IPS-NIHi11 (cell line): ENCODE results near the gene OR1S1.
"Not testable (repeated sequence)": the region's sequence is repeated elsewhere in the genome, so short reads cannot be mapped to it uniquely, and the experiment has no call there.

ENCODE experiments used
- DNase-seq: peaks from one replicate; pipeline ENCODE4 v3.0.0; 2012; ENCODE audit warnings: mixed read lengths, low spot score

The OR1S1 gene

DNA sequence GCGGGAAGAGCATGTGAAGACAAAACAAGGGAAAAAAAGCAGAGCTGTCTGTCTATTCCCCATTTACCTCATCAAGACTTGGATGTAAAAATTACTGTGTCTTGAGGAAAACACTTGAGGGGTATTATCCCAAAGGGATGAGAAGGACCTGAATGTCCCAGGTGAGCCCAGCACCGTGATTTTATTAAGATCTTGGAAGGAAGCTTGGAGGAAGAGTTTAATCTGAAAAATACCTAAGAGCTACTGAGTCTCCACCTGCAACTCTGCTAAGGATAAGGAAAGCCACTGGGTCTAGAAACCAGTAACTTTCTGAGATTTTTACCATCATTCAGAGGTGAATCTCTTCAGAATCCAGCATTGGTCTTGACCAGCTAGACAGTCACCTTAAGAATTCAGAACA lies at the start of gene OR1S1:
OR1S1 (plus strand) TSS at position 301 of the 400 bp plus-strand sequence.
- DNase-seq = not testable (repeated sequence)

DNA sequence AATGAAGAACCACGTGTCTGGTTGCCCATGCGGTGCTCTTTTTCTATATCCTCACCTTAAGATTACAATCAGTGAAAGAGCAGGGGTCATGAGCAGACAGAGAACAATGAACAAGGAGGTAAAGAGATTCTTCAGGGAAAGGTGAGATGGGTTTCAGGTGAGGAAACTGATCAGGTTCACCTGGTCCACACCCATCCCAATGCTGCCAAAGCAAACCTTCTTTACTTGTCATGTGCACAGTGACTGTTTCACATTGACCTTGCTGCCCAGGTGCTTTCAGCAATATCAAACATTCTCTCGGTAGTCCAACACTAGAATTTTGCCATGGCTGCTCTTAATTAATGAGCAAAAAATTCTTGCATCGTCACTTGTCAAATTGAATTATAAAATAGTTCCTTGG lies 48.1 kb upstream of the OR1S1 start:
- DNase-seq = no peak

DNA sequence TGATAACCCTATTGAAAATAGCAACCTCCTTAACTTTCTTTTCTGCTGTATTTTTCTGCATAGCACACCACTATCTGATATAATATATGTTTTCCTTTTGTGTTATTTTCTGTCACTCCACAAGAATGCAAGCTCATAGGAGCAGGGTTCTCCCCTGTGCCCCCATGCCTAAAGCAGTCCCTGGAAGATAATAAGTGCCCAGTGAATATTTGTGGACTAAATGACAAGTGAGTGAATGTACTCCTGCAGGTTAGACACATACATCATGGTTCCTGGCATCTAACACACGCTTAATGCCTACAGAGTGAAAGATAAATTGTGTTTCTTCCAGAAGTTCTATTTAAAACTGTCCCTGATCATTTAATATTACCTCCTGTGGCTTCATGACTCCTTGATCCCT lies 47.5 kb upstream of the OR1S1 start:
- DNase-seq = no peak

DNA sequence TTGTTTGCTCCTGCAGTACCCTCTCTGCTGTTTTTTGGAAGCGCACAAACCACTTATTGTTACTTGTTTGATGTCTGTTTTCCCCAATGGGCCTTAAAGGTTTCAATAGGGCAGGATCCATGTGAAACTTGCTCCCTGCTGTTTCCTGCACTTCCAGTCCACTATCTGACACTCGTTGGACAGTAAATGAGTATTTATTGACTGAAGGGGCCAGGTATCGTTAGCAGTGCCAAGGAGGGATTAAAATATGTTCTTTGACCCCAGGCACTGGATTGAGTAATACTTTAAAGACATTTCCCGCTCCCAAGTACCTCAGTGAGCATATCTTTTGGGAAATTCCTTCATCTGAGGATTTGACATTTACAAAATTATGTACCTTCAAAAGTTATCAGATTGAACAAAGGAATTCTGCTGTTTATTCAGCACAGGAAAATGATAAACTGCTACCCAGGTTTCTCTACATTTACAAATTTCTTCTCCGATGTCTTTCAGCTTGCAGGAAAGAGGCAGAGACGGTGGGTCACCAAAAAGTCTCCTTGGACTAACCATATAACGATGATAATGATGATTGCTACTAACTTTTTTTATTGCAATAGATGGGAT lies 46.9 kb upstream of the OR1S1 start:
- DNase-seq = no peak

DNA sequence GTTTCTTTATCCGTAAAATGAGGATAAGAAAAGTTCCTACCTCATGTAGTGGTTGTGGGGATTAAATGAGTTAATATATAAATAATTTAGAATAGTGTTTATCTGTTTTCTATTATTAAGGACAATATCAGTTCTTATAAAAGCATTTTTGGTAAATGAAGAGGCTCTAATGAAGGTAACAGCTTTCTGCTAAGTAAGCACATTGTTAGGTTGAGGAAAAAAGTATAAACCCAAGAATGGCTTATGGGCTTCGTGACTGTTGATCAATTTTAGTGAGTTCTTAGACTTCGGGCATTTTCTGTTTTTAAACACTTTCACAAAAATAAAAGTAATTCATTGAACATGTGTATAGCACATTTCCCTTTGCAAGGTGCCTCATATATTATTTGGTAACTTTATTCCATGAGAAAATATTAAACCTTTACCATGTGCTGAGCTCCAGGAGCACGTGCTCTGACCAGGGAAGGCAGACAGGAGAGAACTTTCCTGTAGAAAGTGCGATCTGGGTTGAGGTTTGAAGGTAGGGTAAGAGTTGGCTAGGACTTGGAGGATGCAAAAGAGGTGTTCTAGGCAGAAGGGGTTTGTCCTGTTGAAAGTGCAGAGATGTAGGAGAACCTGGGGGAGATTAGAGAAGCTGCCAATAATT lies 35.0 kb upstream of the OR1S1 start:
- DNase-seq = no peak

DNA sequence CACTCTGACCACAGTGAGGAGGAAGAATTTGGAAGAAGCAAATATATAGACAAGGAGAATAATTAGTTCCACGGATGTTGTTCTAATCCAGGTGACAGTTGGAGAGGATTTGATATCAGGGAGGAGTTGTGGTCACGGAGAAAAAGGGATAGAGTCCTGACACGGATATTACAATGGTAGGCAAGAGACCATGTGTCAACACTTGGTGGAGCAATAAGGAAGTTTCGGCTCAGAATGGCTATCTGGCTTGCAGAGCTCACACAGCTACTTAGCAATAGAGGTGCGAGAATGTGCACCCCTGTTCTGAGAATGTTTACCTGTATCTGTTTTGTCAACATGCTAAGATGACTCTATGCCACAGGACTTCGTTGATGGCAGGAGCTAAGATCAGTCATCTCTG lies 34.1 kb upstream of the OR1S1 start:
- no peak for DNase-seq

DNA sequence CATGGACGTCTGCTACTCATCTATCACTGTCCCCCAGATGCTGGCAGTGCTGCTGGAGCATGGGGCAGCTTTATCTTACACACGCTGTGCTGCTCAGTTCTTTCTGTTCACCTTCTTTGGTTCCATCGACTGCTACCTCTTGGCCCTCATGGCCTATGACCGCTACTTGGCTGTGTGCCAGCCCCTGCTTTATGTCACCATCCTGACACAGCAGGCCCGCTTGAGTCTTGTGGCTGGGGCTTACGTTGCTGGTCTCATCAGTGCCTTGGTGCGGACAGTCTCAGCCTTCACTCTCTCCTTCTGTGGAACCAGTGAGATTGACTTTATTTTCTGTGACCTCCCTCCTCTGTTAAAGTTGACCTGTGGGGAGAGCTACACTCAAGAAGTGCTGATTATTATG lies 32.9 kb upstream of the OR1S1 start:
- DNase-seq = no peak

DNA sequence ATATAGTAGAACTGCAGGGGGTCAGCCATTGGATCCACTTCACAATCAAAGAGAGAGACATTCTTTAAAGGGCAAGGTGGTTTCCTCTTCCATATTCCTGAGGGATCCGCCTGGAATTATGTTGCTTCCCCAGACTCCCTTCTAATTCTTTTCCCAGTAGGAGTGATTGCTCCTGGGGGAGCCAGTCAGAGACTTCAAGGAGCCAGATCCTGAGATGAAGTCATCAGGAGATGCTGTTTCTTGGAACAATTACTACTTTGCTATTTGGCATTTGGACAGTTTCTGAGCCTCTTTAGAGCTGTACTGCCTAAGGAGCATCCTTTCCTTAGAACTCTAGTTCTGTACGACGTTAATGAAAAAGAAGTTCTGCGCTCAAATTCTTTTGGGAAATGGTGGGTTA lies 25.6 kb upstream of the OR1S1 start:
- DNase-seq = no peak

DNA sequence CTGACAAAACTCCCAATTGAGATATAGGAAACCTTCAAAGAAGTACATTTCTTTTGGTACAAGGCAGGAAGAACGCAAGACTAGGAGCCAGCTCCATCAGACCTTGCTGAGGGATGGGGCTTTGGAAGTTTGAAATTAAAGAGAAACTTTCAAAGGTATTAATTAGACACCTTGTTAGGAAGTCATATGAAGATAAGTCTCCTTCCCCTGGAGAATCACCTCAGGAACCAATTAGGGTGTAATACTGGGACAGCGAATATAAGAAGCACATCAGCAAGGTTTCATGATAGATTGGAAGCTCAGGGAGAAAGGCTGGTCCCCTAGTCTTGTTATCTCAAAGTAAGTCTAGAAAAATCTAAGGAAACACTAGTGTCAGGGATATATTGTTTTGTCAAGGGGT lies 23.8 kb upstream of the OR1S1 start, which contains the start of gene OR9Q2:
OR9Q2 (plus strand) TSS at position 301 of the 400 bp plus-strand sequence. CDS start 1,421 bp downstream, outside the sequence.
- DNase-seq = no peak

DNA sequence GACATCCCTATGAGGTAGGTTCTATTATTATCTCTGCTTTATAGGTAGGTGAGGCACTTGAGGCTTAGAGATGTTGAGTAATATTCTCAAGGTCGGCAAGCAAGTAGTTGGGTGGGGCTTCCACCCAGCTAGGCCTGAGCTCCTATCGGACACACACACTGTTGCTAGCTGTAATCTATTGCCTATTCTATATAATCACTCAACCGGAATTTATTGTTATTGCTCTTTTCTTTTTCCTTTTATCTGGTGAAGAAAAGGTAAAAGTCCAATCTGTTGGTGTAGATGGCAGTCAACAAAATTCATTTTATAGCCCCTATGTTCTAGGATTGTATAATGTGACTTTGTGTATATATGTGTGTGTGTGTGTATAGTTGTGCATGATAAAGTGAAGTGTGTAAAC lies 20.3 kb upstream of the OR1S1 start:
- DNase-seq = no peak

DNA sequence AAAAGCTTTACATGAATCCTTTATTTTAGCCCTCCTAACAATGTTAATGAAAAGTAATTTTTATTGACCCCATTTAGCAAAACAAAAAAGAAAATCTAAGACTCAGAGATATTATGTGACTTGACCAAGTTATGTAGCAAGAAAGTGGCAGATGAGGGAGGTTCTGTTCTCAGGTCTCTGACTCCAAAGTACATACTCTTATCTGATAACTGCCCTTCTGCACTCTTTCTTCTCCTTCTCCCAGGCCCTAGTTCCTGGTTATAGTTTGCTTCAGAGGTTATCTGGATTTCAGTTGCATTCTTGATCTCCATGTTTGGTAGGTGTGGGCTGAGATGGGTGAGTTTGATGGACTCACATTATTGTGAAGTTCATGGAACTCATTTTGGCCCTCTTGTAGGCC lies 19.1 kb upstream of the OR1S1 start:
- DNase-seq = no peak

DNA sequence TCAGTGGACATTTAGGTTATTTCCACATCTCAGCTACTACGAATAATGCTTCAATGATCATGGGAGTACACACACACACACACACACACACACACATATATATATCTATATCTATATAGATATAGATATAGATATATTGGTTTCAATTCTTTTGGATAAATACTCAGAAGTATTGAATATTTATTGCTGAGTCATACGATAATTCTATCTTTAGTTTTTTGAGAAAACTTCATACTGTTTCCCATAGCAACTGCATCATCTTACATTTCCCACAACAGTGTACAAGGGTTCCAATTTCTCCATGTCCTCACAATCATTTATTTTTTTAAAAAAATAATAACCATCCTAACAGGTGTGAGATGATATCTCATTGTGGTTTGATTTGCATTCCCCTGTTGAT lies 16.6 kb upstream of the OR1S1 start:
- no peak for DNase-seq

DNA sequence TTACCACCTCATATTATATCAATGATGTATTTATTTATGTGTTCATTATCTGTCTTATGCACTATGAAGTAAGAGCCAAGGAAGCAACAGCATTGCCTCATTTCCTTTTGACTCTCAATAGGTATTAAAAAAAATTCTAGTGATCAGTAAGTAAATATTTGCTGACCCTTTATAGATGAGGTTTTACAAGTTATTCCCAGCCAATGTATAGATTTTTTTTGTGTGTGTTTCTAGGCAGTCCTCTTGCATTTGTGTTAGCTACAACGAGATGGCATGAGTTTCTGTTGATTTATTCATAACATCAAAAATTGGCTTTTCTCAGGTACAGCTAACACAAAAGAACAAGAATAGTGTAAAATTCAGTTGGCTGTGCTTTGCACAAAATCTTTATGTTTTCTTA lies 13.2 kb upstream of the OR1S1 start:
- no peak for DNase-seq

DNA sequence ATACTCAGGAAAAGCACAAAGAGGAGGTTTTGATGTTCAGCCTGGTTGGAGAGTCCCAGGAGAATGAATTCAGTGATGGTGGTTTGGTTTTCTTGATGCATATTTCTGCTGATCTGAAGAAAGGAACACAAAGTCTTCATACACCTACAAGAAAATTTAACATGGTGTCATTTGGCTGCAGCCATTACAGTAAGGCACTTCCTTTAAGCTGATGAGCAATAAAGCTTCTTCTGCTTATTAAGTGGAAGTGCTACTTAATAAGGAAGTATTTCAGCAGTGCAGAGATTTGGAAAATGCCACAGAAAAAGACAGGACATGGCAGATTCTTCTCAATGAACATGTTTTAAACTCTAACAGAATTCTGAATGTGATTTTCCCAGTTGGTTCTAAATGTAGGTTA lies 8.5 kb upstream of the OR1S1 start, which contains the start of gene OR1S2:
OR1S2 (minus strand) TSS at position 101 of the 400 bp plus-strand sequence; CDS start at position 101, 0 bp downstream.
- no peak for DNase-seq

DNA sequence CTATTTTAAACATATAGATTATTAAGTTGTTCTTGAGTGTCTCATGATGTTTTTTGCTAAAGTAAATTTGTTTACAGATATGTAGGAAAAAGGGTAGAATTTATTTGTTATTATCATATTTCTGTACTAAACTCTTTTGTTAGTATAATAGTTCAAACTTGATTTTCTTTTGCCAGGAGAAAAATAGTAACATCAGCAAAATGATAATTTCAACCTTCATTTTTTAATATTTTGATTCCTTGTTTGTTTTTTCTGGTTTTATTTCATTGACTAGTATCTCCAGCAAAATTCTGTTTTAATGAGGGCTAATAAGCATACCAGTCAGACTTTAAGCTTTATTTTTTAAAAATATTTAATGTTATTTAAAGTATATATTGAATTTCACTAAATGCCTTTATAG lies 4.0 kb downstream of the OR1S1 start:
- no peak for DNase-seq

DNA sequence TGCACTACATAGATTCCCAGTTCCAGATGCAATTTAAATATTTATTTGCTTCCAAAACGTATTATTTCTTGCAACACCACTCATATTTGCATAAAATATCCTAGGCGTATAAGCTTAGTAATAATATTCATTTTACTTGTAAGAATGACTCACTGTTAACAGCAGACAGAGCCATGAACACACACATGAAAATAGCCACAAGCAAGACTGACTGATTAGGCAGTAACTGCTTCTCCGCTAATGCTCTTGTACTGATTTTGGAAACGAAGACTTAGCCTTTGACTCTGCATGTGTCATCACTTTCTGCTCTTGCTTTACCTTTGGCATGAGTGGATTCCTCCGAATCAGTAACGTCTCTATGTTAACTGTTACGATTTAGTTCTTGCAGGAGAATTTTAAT lies 10.2 kb downstream of the OR1S1 start:
- DNase-seq = no peak

DNA sequence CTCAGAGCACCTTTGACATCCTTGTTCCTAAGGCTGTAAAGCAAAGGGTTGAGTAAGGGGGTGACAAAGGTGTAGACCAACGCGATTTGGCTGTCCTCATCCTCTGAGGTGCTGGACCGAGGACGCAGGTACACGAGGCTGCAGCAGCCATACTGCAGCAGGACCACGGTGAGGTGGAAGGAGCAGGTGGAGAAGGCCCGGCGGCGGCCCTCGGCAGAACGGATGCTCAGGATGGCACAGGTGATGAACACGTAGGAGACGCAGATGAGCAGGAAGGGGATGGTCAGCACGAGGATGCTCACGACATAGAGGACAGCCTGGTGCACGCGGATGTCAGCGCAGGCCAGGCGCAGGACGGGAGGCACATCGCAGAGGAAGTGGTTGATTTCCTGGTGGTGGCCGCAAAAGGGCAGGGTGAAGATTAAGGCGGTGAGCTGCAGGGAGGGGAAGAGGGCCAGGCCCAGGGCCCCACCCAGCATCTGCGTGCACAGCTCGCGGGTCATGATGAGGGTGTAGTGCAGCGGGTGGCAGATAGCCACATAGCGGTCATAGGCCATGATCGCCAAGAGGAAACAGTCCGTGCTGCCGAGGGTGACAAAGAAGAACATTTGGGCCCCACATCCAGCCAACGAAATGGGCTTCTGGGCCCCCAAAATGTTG lies 15.6 kb downstream of the OR1S1 start:
- DNase-seq = no peak

DNA sequence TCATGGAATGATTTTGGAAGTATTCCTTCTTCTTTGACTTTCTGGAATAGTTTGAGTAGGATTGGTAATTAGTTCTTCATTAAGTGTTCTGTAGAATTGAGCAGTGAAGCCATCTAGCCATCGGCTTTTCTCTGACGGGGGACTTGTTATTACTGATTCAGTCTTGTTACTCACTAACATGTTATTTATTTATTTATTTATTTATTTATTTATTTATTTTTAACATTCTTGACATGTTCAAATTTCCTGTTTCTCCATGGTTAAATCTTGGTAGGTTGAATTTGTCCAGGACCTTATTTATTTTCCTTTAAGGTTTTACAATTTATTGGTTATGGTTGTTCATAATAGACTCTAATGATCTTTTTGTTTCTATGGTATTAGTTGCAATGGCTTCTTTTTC lies 31.4 kb downstream of the OR1S1 start:
- DNase-seq = no peak

DNA sequence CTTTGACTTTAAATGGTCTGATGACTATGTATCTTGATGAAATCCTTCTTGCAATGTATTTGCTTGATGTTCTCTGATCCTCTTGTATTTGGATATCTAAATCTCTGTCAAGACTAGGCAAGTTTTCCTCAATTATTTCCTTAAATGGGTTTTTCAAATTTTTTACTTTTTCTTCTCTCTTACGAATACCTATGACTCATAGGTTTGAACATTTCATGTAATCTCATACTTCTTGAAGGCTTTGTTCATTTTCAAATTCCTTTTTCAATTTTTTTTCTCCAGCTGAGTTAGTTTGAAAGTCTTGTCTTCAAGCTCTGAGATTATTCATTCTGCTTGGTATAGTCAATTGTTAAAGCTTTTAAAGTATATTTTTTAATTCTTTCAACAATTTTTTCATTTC lies 42.4 kb downstream of the OR1S1 start:
- no peak for DNase-seq

DNA sequence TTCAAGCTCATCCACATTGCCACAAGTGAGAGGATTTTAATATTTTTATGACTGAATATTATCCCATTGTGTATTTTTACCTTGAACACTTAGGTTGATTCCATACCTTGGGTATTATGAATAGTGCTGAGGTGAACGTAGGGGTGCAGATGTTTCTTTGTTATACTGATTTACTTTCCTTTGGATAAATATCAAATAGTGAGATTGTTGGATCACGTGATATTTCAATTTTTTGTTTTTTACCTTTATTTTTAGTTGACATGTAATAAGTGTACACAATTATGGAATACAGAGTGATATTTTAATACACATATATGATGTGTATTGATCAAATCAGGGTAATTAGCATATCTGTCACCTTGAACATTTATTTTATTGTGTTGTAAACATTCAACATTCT lies 47.5 kb downstream of the OR1S1 start:
- no peak for DNase-seq
